Panc1 (cell line): ENCODE measurements around the gene ADAMTS13. TPM values are rescaled to one million over a fixed set of nuclear protein-coding genes. Genes with fewer than 3 reads are reported as not detected.
"Not testable (repeated sequence)": the region's sequence is repeated elsewhere in the genome, so short reads cannot be mapped to it uniquely, and the experiment has no call there.

Experiments
- ATAC-seq: fragments of 200-7000 bp; cut with Tn5 transposase; 2 replicates; pipeline ENCODE4 v1.9.1; 2020; ENCODE audit warnings: mild to moderate bottlenecking, moderate library complexity
- BruUV-seq: library from RNA; stranded (reverse); fragments of 400-500 nt; replicated peaks from 2 replicates; lab custom pipeline; 2021; lab: Mats Ljungman, UMichigan
- CTCF ChIA-PET: fragments of 300-600 bp; sonication (Branson Sonifier 250); formaldehyde crosslinking; loops from one replicate; lab custom pipeline; 2022; ENCODE audit warnings: antibody characterized with exemption; lab: Charles Lee
- POLR2A ChIA-PET: fragments of 300-600 bp; sonication (Branson Sonifier 250); formaldehyde crosslinking; loops from one replicate; lab custom pipeline; 2022; ENCODE audit warnings: antibody characterized with exemption; lab: Charles Lee
- DNase-seq: peaks from one replicate; pipeline ENCODE4 v3.0.0-alpha.2; 2010; ENCODE audit warnings: low read depth, low spot score
- H3K27ac ChIP-seq: 2 replicates; pipeline ENCODE4 v1.5.1; 2011; ENCODE audit warnings: mild to moderate bottlenecking, low read length, inconsistent platforms
- H3K27me3 ChIP-seq: fragments of 200-500 bp; sonication (Bioruptor generic); 2 replicates; pipeline ENCODE4 v1.6.0; 2014; ENCODE audit warnings: low read length, inconsistent platforms; ENCODE audit not compliant: control insufficient read depth, insufficient read depth
- H3K36me3 ChIP-seq: fragments of 200-500 bp; sonication (Bioruptor generic); 2 replicates; pipeline ENCODE4 v1.5.1; 2014; ENCODE audit warnings: inconsistent platforms, mild to moderate bottlenecking, low read length, moderate library complexity; ENCODE audit not compliant: control insufficient read depth, insufficient read depth
- H3K4me1 ChIP-seq: 2 replicates; pipeline ENCODE4 v1.5.1; 2011; ENCODE audit warnings: inconsistent platforms, mild to moderate bottlenecking, low read length, moderate library complexity; ENCODE audit not compliant: control insufficient read depth, insufficient read depth
- H3K4me3 ChIP-seq, 2 experiments: 2 replicates each; pipeline ENCODE4 v1.5.1; 2011 to 2012; ENCODE audit warnings: low read depth in 2 of 2, low read length in 2 of 2, mild to moderate bottlenecking in 2 of 2, inconsistent platforms in 1 of 2, moderate library complexity in 1 of 2
- H3K9me3 ChIP-seq: fragments of 200-500 bp; sonication (Bioruptor generic); 2 replicates; pipeline ENCODE4 v1.5.1; 2014; ENCODE audit warnings: low read depth, mild to moderate bottlenecking, inconsistent platforms, low read length, moderate library complexity; ENCODE audit not compliant: control insufficient read depth, insufficient read depth
- CTCF ChIP-seq: fragments of 450-650 bp; IDR thresholded peaks from 2 replicates; pipeline ENCODE4 v1.5.1; 2017; ENCODE audit warnings: mild to moderate bottlenecking
- POLR2AphosphoS5 ChIP-seq: IDR thresholded peaks from 2 replicates; pipeline ENCODE4 v1.6.1; 2012; ENCODE audit warnings: mild to moderate bottlenecking, low read depth, low read length, moderate library complexity
- SIN3A ChIP-seq: IDR thresholded peaks from 2 replicates; pipeline ENCODE4 v1.6.1; 2012; ENCODE audit warnings: low read depth, mild to moderate bottlenecking, low read length, moderate library complexity, borderline replicate concordance; ENCODE audit not compliant: insufficient read depth
- TCF7L2 ChIP-seq: IDR thresholded peaks from 2 replicates; pipeline ENCODE4 v1.6.1; 2011; ENCODE audit warnings: mild to moderate bottlenecking, low read depth, low read length, inconsistent platforms
- in situ Hi-C: cut with HindIII; loops from 2 replicates; pipeline ENCODE4 v1.10.0; 2016; ENCODE audit warnings: low sequenced_read_pairs, low pct_unique_long_range_greater_than_20kb
- intact Hi-C: fragments of 100-400 bp; cut with micrococcal nuclease; formaldehyde crosslinking; loops from one replicate; pipeline ENCODE4 v1.10.0; 2022; ENCODE audit not compliant: unreplicated experiment
- total RNA-seq: library from RNA; stranded (reverse); gene quantifications from one replicate; pipeline ENCODE4 v1.2.1, GENCODE V29; 2021; ENCODE audit not compliant: unreplicated experiment
- TF ChIP-seq, protein P1 (sequence below), 2 experiments: IDR thresholded peaks; 2 replicates each; pipeline ENCODE4 v1.6.1; 2011 to 2012; ENCODE audit warnings: low read depth in 2 of 2, control low read depth in 1 of 2, low read length in 1 of 2, mild to moderate bottlenecking in 1 of 2, moderate library complexity in 1 of 2; ENCODE audit not compliant: insufficient read depth in 1 of 2

Gene ADAMTS13
- total RNA-seq, 1 experiment from 2014 or later = 3.4 TPM

DNA sequence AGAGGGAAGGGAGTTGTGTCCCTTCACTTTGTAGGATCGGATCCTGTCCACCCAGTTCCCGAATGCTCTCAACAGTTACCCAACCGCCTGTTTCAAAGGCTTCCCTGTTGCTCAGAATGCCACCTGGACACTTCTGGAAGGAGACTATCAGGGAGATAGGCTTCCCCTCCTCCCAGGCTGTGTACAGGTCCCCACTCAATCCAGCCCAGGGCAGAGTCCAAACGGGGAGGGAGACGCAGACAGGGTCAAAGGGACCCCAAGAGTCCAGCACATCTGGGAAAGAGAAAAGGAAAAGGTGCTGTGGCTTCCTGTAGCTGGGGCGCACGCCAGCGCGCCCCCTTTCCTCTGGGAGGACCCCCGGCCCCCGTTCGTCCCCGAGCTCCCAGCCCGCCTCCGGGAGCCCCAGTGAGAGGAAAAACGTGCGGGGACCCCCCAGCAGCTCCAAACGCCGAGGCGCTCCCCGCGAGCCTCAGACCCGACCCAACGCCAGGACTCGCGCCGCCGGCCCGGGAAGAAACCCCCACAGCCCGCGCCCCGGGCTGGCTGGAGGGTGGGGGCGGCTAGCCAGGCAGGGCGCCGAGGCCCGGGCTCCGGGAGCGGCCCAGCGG is 46.9 kb upstream of the ADAMTS13 start:
- intact Hi-C loops (no loop called here), in situ Hi-C loops (no loop called here)
- Histone ChIP-seq H3K27ac (peak overlapping the region; percentile 94), H3K4me3 (peak overlapping the region; percentile 87 to 97), H3K4me1 (peaks cover 13% of the 10 kb centered on the region), H3K27me3 (no peaks in the 10 kb centered on the region), H3K9me3 (no peaks in the 10 kb centered on the region), H3K36me3 (peaks cover 5% of the 10 kb centered on the region; the same call in 1 of the 2 replicates)
- ChIA-PET POLR2A (no interaction called here), CTCF (no interaction called here)
- no TSS peak for BruUV-seq
- TF ChIP-seq TCF7L2 (no peak), POLR2AphosphoS5 (no peak), CTCF (no peak; the same call in 1 of the 2 replicates), SIN3A (no peak)
- TF ChIP-seq, protein P1, sequence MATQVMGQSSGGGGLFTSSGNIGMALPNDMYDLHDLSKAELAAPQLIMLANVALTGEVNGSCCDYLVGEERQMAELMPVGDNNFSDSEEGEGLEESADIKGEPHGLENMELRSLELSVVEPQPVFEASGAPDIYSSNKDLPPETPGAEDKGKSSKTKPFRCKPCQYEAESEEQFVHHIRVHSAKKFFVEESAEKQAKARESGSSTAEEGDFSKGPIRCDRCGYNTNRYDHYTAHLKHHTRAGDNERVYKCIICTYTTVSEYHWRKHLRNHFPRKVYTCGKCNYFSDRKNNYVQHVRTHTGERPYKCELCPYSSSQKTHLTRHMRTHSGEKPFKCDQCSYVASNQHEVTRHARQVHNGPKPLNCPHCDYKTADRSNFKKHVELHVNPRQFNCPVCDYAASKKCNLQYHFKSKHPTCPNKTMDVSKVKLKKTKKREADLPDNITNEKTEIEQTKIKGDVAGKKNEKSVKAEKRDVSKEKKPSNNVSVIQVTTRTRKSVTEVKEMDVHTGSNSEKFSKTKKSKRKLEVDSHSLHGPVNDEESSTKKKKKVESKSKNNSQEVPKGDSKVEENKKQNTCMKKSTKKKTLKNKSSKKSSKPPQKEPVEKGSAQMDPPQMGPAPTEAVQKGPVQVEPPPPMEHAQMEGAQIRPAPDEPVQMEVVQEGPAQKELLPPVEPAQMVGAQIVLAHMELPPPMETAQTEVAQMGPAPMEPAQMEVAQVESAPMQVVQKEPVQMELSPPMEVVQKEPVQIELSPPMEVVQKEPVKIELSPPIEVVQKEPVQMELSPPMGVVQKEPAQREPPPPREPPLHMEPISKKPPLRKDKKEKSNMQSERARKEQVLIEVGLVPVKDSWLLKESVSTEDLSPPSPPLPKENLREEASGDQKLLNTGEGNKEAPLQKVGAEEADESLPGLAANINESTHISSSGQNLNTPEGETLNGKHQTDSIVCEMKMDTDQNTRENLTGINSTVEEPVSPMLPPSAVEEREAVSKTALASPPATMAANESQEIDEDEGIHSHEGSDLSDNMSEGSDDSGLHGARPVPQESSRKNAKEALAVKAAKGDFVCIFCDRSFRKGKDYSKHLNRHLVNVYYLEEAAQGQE (IDR thresholded peaks at IDR 0.05; ENCODE audit: insufficient read depth in 1 of 2, low read depth in 2 of 2, low read length in 1 of 2) = no peak
- ATAC-seq = 0 out of 2 replicates have a peak, but pooled peaks have one; percentile 1
- DNase-seq = no peak

DNA sequence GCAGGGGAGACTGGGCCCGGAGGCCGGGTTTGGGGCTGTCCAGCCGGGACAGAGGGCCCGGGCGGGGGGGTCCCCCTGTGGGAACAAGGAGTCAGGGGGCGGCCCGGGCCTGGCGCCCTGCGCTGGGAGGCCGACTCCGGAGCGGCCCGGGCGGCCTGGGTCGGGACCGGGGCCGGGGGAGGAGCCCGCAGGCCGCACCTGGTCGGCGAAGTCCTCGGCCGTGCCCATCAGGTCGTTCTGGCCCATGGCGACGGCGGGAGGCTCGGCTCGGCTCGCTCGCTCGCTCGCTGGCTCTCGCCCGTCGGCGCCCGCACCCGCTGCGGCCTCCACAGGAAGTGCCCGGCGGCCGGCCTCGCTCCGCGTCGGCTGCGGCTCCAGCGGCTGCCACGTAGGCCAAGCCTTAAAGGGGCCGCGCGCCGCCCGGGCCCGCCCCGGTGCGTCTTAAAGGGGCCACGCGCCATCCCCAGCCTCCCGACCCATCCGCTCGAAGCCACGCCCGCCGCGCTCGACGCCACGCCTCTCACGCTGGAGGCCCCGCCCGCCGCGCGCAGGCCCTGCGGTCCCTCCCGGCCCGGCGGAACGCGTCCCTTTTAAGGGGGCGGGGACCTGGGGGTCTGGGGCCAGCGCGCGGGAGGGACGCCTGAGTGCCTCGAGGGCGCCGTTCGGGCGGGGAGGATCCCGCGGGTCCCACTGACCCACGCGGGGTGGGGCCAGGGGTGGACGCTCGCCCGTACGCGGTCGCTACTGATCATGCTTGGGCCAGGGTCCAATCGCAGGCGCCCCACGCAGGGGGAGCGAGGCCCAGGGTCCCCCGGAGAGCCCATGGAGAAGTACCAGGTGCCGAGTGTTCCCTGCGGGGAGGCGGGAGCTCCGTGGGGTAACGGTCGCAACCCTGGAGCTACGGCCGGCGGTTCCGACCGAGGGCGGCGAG is 46.2 kb upstream of the ADAMTS13 start, which contains the start of the genes STKLD1 and SURF4:
TSS of gene STKLD1 (plus strand) at position 643 of the 931 bp plus-strand sequence. CDS start at position 751, 108 bp downstream.
TSS of gene SURF4 (minus strand) at position 337 of the 931 bp plus-strand sequence. CDS start at position 246, 91 bp downstream.
- peaks cover 5% of the 10 kb centered on the region; the same call in 1 of the 2 replicates for H3K36me3 ChIP-seq
- CTCF ChIA-PET = no interaction called here
- POLR2A ChIA-PET = interaction anchor here (0.5 kb wide), 1 partner anchor 348 kb away, joined by 3 read pairs; no protein-coding TSS in a partner anchor
- intact Hi-C loops (no loop called here), in situ Hi-C loops (no loop called here)
- peak within 1 kb of the TSS; percentile 87 to 97 for H3K4me3 ChIP-seq
- peaks cover 13% of the 10 kb centered on the region for H3K4me1 ChIP-seq
- H3K27ac ChIP-seq = peak within 1 kb of the TSS; percentile 94
- H3K9me3 ChIP-seq = no peaks in the 10 kb centered on the region
- BruUV-seq = no TSS peak
- TF ChIP-seq SIN3A = 0 out of 2 replicates have a peak, but pooled peaks have one; percentile 43
- TF ChIP-seq POLR2AphosphoS5 = 0 out of 2 replicates have a peak, but pooled peaks have one; percentile 48
- no peak for TF ChIP-seq CTCF
- TF ChIP-seq TCF7L2 = peak; percentile 91
- DNase-seq (peak; percentile 24), ATAC-seq (peak; percentile 97)
- H3K27me3 ChIP-seq = no peaks in the 10 kb centered on the region

- in situ Hi-C loops, CTCF ChIA-PET, intact Hi-C loops: not testable (repeated sequence)
Measured at GRCh38 chr9:133377280-133377679, 44.9 kb upstream of the ADAMTS13 start.

More at GRCh38 chr9:133377280-133377679, 44.9 kb upstream of the ADAMTS13 start:
- POLR2A ChIA-PET = interaction anchor here (0.7 kb wide), 1 partner anchor 450 kb away, joined by 3 read pairs; no protein-coding TSS in a partner anchor
- not testable (repeated sequence) for DNase-seq, H3K27ac ChIP-seq, ATAC-seq, H3K36me3 ChIP-seq, H3K4me3 ChIP-seq, H3K27me3 ChIP-seq, BruUV-seq, H3K9me3 ChIP-seq
- peaks cover 13% of the 10 kb centered on the region for H3K4me1 ChIP-seq
